GM06990 (cell line): Measurements from ENCODE around the gene EPB41.

Source experiments
- DNase-seq: peaks from one replicate; pipeline ENCODE4 v3.0.0-alpha.2; 2011; ENCODE audit not compliant: insufficient read length; ENCODE audit errors: extremely low read depth
- H3K27me3 ChIP-seq: replicated peaks from 2 replicates; pipeline ENCODE4 v1.6.0; 2011; ENCODE audit warnings: low read length; ENCODE audit not compliant: control insufficient read depth, insufficient read depth
- H3K36me3 ChIP-seq: 2 replicates; pipeline ENCODE4 v1.5.1; 2011; ENCODE audit warnings: low read length; ENCODE audit not compliant: control insufficient read depth, insufficient read depth
- H3K4me3 ChIP-seq: replicated peaks from 2 replicates; pipeline ENCODE4 v1.5.1; 2011; ENCODE audit warnings: low read depth, mild to moderate bottlenecking, control low read depth, low read length
- TF ChIP-seq, protein P1 (sequence below): IDR thresholded peaks from 2 replicates; pipeline ENCODE4 v1.5.1; 2011; ENCODE audit warnings: low read length, control low read depth, mild to moderate bottlenecking, inconsistent platforms; ENCODE audit not compliant: insufficient read depth, poor library complexity, severe bottlenecking

Gene EPB41

DNA sequence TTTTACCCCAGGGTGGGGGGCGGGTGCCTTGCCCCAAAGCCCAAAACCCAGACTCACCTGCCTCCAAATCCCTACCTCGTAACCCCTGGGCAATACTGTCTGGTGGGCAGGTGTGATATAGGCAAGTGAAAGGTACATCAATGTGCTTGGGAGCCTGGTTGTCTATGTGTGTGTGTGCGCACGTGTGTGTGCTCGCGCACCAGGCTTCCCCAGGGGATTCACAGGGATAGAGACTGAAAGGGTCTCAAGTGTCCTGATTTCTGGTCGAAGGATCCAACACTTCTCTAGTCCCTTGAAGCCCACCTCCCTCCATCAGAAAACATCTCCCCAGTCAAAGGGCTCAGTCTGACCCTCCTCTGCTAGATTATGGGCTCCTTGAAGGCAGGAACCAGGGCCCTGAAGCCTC, 28.9 kb upstream of the EPB41 start:
- Histone ChIP-seq H3K27me3 (no peaks in the 10 kb centered on the region), H3K36me3 (no peaks in the 10 kb centered on the region), H3K4me3 (no peak overlapping the region)
- no peak for DNase-seq
- TF ChIP-seq, protein P1, sequence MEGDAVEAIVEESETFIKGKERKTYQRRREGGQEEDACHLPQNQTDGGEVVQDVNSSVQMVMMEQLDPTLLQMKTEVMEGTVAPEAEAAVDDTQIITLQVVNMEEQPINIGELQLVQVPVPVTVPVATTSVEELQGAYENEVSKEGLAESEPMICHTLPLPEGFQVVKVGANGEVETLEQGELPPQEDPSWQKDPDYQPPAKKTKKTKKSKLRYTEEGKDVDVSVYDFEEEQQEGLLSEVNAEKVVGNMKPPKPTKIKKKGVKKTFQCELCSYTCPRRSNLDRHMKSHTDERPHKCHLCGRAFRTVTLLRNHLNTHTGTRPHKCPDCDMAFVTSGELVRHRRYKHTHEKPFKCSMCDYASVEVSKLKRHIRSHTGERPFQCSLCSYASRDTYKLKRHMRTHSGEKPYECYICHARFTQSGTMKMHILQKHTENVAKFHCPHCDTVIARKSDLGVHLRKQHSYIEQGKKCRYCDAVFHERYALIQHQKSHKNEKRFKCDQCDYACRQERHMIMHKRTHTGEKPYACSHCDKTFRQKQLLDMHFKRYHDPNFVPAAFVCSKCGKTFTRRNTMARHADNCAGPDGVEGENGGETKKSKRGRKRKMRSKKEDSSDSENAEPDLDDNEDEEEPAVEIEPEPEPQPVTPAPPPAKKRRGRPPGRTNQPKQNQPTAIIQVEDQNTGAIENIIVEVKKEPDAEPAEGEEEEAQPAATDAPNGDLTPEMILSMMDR: no peak

DNA sequence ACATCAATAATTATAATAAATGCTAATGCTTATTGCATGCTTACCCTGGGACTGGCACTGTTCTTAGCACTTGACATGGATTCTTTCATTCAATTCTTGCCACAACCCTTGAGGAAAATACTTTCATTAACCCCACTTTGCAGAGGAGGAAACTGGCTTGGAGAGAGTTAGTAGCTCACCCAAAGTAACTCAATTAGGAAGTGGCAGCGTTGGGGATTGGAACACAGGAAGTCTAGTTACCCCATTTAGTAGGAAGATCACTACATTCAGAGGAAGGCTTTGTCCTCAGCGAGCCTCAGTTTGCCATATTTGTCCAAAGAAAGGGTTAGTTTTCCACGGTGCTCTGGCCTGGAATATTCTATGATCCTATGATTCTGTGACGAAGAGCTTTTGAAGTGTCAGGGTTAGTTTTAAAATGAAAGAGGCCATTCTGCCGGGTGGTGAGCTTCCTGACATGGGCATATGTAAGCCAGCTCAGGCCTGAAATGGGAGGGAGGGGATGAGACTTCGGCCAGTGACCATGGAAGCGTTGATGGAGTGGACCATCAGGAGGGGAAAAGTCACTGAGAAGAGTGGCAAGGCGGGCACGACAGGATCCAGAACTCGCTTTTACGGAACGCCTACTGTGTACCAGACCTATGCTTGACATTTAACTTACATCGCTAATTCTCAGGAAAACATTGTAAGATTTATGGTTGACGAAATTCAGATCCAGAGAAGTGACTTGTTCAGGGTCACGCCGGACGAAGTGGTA, 28.2 kb upstream of the EPB41 start:
- peak overlapping the region; percentile 93 for H3K4me3 ChIP-seq
- H3K36me3 ChIP-seq: no peaks in the 10 kb centered on the region
- no peaks in the 10 kb centered on the region for H3K27me3 ChIP-seq
- TF ChIP-seq, protein P1: no peak
- DNase-seq: no peak

DNA sequence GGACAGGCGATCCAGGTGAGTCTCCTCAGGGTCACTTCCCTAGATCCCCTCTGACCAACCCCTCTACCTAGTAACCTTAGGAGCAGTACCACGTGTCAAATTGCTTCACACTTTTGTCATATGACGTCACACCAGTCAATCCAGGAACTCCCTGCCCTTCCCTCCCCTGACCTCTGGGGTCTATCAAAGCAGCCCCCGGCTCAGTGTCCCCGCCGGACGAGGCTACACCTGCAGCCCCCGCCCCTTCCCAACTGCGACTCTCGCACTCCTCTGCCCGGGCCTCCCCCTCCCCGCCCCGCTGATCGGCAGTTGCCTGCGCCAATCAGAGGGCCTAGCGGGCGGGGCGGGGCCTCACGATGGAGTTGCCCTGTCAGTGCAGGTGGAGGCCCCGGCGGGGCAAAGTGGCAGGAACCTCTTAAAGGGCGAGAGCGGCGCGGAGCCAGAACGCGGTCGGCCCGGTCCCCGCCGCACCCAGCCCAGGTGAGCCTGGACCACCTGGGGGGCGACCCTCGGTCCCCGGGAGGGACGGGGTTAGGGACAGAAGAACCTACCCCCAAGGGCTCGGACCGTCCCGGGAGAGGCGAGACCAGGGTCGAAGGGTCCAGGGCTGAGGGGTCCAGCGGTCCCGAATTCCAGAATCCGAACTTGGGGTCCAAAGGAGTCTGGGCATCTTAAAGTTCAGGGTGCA, 27.5 kb upstream of the EPB41 start:
- TF ChIP-seq, protein P1: no peak
- Histone ChIP-seq H3K27me3 (no peaks in the 10 kb centered on the region), H3K36me3 (no peaks in the 10 kb centered on the region), H3K4me3 (peak overlapping the region; percentile 93)
- peak; percentile 93 for DNase-seq

DNA sequence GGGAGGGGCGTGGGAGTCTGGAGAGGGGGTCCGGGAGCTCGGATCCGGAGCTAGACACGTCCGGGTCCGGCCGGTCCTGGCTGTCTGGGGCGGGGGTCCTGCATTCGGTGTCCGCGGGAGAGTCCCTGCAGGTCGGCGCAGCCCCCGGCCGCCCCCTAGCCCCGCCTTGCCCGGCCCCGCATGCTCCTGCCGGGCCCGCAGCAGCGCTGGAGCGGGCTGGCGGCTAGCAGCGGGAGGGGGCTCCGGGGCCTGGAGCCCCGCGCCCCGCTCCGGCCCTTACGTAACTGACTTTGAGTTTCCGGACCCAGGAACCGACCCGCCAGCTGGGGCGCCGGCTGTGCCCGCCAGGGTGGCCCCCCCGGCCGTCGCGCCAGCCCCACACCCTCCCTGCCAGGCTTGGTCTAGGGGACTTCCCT, 26.9 kb upstream of the EPB41 start:
- Histone ChIP-seq H3K36me3 (no peaks in the 10 kb centered on the region), H3K4me3 (peak overlapping the region; percentile 93), H3K27me3 (no peaks in the 10 kb centered on the region)
- TF ChIP-seq, protein P1: no peak
- DNase-seq: peak; percentile 63

DNA sequence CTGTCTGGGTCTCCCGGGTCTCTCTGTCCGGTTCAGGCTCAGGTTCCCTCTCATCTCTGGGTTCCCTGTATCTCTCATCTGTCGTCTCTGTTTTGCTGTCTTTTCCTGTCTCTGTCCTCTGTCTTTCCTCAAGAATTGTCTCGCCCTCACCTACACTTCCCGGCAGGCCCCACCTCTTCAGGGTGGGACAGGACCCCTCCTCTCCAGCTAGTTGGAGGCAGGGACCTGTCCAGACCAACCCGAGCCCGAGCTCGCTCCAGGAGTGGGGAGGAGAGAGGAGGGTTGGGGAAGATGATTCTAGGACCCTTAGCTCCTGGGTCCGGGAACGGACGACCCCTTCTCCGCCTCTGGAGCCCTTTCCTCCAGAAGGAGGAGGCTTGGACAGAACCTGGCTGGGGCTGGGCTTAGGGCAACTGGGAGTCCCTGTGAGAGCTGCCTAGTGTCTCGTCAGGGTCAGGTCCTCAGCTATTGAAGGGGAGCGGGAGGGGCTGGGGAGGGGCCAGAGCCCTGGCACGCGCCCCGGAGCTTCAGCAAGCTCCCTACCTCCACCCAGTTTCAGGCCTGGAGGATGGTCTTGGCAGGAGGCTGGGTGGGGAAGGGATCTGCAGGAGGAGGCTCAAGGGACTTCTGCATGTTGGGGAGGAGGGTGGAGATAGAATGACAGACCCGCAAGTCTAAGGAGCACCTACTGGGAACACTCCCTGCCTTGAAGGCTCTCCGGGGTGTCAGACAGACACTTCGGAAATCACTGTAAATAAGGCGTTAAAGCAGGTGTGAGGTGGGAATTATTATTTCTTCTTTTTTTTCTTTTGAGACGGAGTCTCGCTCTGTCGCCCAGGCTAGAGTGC, 26.3 kb upstream of the EPB41 start:
- no peak for DNase-seq
- H3K4me3 ChIP-seq: peak overlapping the region; percentile 93
- TF ChIP-seq, protein P1: no peak
- H3K27me3 ChIP-seq: no peaks in the 10 kb centered on the region
- H3K36me3 ChIP-seq: no peaks in the 10 kb centered on the region
